A549 (cell line): Measurements from ENCODE around the gene ATP4A. TPM values are rescaled to one million over a fixed set of nuclear protein-coding genes. Genes with fewer than 3 reads are reported as not detected.

Experiments used
- ATAC-seq, 2 experiments: fragments of 200-7000 bp in 1 of 2; fragments of >200 bp in 1 of 2; cut with Nextera tagmentation in 1 of 2; cut with Tn5 transposase in 1 of 2; 3 replicates each; pipeline versions ENCODE4 v1.8.0 to v1.9.1; 2018 to 2020; ENCODE audit warnings: mild to moderate bottlenecking in 1 of 2, moderate library complexity in 1 of 2
- CTCF ChIA-PET: fragments of 300-600 bp; sonication (Branson Sonifier 250); formaldehyde crosslinking; extraction: SDS; loops from one replicate; lab custom pipeline; 2021; ENCODE audit warnings: antibody characterized with exemption, inconsistent platforms; lab: Yijun Ruan, JAX
- POLR2A ChIA-PET: fragments of 350-600 bp; formaldehyde crosslinking; extraction: SDS; loops from one replicate; lab custom pipeline; 2021; ENCODE audit warnings: antibody characterized with exemption, inconsistent platforms; lab: Yijun Ruan, JAX
- DNase-seq, 2 experiments: peaks; one replicate each; pipeline versions ENCODE4 v3.0.0 to v3.0.0-alpha.2; 2011 to 2016; ENCODE audit warnings: low read depth in 1 of 2, low spot score in 1 of 2
- FAIRE-seq: peaks from 2 replicates; lab custom pipeline; 2011; peaks lifted over from hg19 to GRCh38; lab: Jason Lieb, UNC
- H3K27ac ChIP-seq, 2 experiments: fragments of >200 bp; sonication (Bioruptor Twin); formaldehyde crosslinking; 3 replicates each; pipeline ENCODE4 v1.5.1; 2016 to 2017
- H3K4me1 ChIP-seq: fragments of >200 bp; sonication (Bioruptor Twin); formaldehyde crosslinking; 3 replicates; pipeline ENCODE4 v1.6.1; 2016
- H3K4me2 ChIP-seq: fragments of >200 bp; sonication (Bioruptor Twin); formaldehyde crosslinking; 3 replicates; pipeline ENCODE4 v1.6.1; 2016
- H3K4me3 ChIP-seq: fragments of >200 bp; sonication (Bioruptor Twin); formaldehyde crosslinking; 3 replicates; pipeline ENCODE4 v1.5.1; 2016
- H3K9me3 ChIP-seq: fragments of >200 bp; sonication (Bioruptor Twin); formaldehyde crosslinking; 3 replicates; pipeline ENCODE4 v1.6.1; 2016
- BCL3 ChIP-seq: fragments of >200 bp; sonication (Bioruptor Twin); formaldehyde crosslinking; IDR thresholded peaks from 3 replicates; pipeline ENCODE4 v1.6.1; 2016
- CBX2 ChIP-seq: fragments of 200-600 bp; sonication (generic); IDR thresholded peaks from 2 replicates; pipeline ENCODE4 v1.6.1; 2016; ENCODE audit warnings: low read depth, mild to moderate bottlenecking, borderline replicate concordance
- E2F6 ChIP-seq: IDR thresholded peaks from 2 replicates; pipeline ENCODE4 v1.6.1; 2012; ENCODE audit warnings: low read depth, borderline replicate concordance
- HOXB5 ChIP-seq: fragments of 250-450 bp; sonication (Bioruptor Pico); IDR thresholded peaks from 2 replicates; pipeline ENCODE4 v1.5.0; 2020; ENCODE audit warnings: mild to moderate bottlenecking, moderate library complexity
- JUN ChIP-seq, 2 experiments: fragments of >200 bp; sonication (Bioruptor Twin); formaldehyde crosslinking; IDR thresholded peaks; 2 replicates in 1 of 2; 3 replicates in 1 of 2; pipeline ENCODE4 v1.6.1; 2016 to 2017
- KDM5A ChIP-seq: fragments of 200-600 bp; sonication (generic); IDR thresholded peaks from 2 replicates; pipeline ENCODE4 v1.6.1; 2016; ENCODE audit warnings: antibody characterized with exemption, mild to moderate bottlenecking
- MYC ChIP-seq: IDR thresholded peaks from 2 replicates; pipeline ENCODE4 v1.6.1; 2012; ENCODE audit warnings: mild to moderate bottlenecking, inconsistent platforms, low read length, improper control_type of control experiment, borderline replicate concordance
- PHF8 ChIP-seq: fragments of 200-600 bp; sonication (generic); IDR thresholded peaks from 2 replicates; pipeline ENCODE4 v1.6.1; 2016; ENCODE audit warnings: low read depth, mild to moderate bottlenecking, antibody characterized with exemption, moderate library complexity, borderline replicate concordance
- POLR2A ChIP-seq: IDR thresholded peaks from 2 replicates; pipeline ENCODE4 v1.6.1; 2012; ENCODE audit warnings: mild to moderate bottlenecking, low read length
- RFX5 ChIP-seq: fragments of 450-650 bp; IDR thresholded peaks from 2 replicates; pipeline ENCODE4 v1.7.1; 2014; ENCODE audit warnings: antibody characterized with exemption, mild to moderate bottlenecking, moderate library complexity
- RNF2 ChIP-seq: fragments of 200-600 bp; sonication (generic); IDR thresholded peaks from 2 replicates; pipeline ENCODE4 v1.6.1; 2016; ENCODE audit warnings: low read depth, mild to moderate bottlenecking, antibody characterized with exemption, moderate library complexity, borderline replicate concordance
- ZFP36 ChIP-seq: fragments of 450-650 bp; IDR thresholded peaks from 2 replicates; pipeline ENCODE4 v1.6.1; 2014; ENCODE audit warnings: borderline replicate concordance; ENCODE audit not compliant: partially characterized antibody
- ZNF302 ChIP-seq: fragments of 250-450 bp; sonication (Bioruptor Pico); IDR thresholded peaks from 2 replicates; pipeline ENCODE4 v1.9.0; 2021; ENCODE audit warnings: inconsistent platforms, mild to moderate bottlenecking, moderate library complexity
- WGBS: methylation state at CpG from one replicate; pipeline ENCODE4 v1.1.6; 2017; ENCODE audit errors: missing lambda C conversion rate; 5-methylcytosine and 5-hydroxymethylcytosine counted together
- polyA plus RNA-seq, 4 experiments: library from polyadenylated mRNA; depleted of rRNA in 3 of 4; stranded (reverse); fragments of >200 nt; fragmentation: RNase III in 1 of 4; extraction: RNeasy Plus Mini Kit Qiagen cat#74134 plus additional on column Dnase treatment in 1 of 4; gene quantifications; 2 replicates in 3 of 4; 3 replicates in 1 of 4; pipeline ENCODE4 v1.2.3, GENCODE V29; 2011 to 2017
- TF ChIP-seq, protein P1 (sequence below): fragments of 250-450 bp; sonication (Bioruptor Pico); IDR thresholded peaks from 2 replicates; pipeline ENCODE4 v1.5.0; 2020; ENCODE audit warnings: low read depth, mild to moderate bottlenecking, moderate library complexity
- TF ChIP-seq, protein P2 (sequence below): fragments of >200 bp; sonication (Bioruptor Twin); formaldehyde crosslinking; IDR thresholded peaks from 2 replicates; pipeline ENCODE4 v1.6.1; 2016
- TF ChIP-seq, protein P3 (sequence below): fragments of >200 bp; sonication (Bioruptor Twin); formaldehyde crosslinking; IDR thresholded peaks from 3 replicates; pipeline ENCODE4 v1.5.1; 2016

ATP4A gene
- polyA plus RNA-seq, 2 of the 4 experiments (the other 2 are of a cell fraction) = not detected

DNA sequence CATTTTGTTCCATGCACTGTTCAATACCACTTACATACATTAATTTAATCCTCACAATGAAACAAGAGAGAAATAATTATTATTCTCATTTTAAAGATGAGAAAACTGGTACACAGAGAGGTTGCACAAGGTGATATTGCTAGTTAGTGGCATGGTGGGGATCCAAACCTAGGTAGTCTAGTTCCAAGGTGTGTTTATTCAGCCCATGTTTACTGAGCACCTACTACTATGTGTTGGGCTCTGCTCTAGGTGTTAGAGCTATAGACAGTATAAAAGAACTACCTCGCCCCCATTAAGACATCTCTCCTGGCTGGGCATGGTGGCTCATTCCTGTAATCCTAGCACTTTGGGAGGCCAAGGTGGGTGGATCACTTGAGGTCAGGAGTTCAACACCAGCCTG lies 19.3 kb upstream of the ATP4A start (continued):
- no peak for TF ChIP-seq RFX5

GRCh38 chr19:35578707-35579106 lies 15.2 kb upstream of the ATP4A start:
- POLR2A ChIA-PET = no interaction called here
- WGBS = 27% methylated on average over 7 of the region's 7 CpGs
- FAIRE-seq (peak; percentile 65), ATAC-seq (no peak), DNase-seq (no peak)
- H3K9me3 ChIP-seq = peaks cover 65% of the 10 kb centered on the region
- no peak overlapping the region for H3K27ac ChIP-seq
- no peak overlapping the region for H3K4me3 ChIP-seq
- H3K4me1 ChIP-seq = no peaks in the 10 kb centered on the region
- TF ChIP-seq, protein P1, sequence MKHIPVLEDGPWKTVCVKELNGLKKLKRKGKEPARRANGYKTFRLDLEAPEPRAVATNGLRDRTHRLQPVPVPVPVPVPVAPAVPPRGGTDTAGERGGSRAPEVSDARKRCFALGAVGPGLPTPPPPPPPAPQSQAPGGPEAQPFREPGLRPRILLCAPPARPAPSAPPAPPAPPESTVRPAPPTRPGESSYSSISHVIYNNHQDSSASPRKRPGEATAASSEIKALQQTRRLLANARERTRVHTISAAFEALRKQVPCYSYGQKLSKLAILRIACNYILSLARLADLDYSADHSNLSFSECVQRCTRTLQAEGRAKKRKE = no peak
- TF ChIP-seq RNF2 = no peak
- no peak for TF ChIP-seq E2F6
- peak; percentile 52; the same call in 1 of the 2 replicates for TF ChIP-seq HOXB5 (CRISPR knock-in tag)
- CTCF ChIA-PET = interaction anchor here (1.0 to 3.1 kb wide), 8 partner anchors 9 to 68 kb away, joined by 3 to 16 read pairs (median 4); partner anchors contain the start of gene HAUS5
- no peak overlapping the region for H3K4me2 ChIP-seq

GRCh38 chr19:35577918-35578317 lies 14.5 kb upstream of the ATP4A start:
- peaks cover 67% of the 10 kb centered on the region for H3K9me3 ChIP-seq
- no peaks in the 10 kb centered on the region for H3K4me1 ChIP-seq
- DNase-seq (no peak), ATAC-seq (no peak), FAIRE-seq (no peak)
- TF ChIP-seq E2F6 = no peak
- WGBS = 4% methylated on average over 1 of the region's 1 CpG
- H3K4me2 ChIP-seq = no peak overlapping the region
- POLR2A ChIA-PET = no interaction called here
- CTCF ChIA-PET = interaction anchor here (1.1 to 2.0 kb wide), 3 partner anchors 22 to 35 kb away, joined by 4 to 16 read pairs (median 4); partner anchors contain the start of gene HAUS5
- no peak overlapping the region for H3K27ac ChIP-seq
- no peak overlapping the region for H3K4me3 ChIP-seq

GRCh38 chr19:35571406-35571965 lies 8.0 kb upstream of the ATP4A start:
- TF ChIP-seq PHF8 (no peak), KDM5A (no peak), ZFP36 (no peak), POLR2A (no peak), E2F6 (no peak), JUN (IDR thresholded peaks at IDR 0.05) (no peak), ZNF302 (no peak), BCL3 (no peak), CBX2 (no peak), MYC (no peak)
- TF ChIP-seq, protein P2, sequence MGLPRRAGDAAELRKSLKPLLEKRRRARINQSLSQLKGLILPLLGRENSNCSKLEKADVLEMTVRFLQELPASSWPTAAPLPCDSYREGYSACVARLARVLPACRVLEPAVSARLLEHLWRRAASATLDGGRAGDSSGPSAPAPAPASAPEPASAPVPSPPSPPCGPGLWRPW = no peak
- TF ChIP-seq, protein P1 = no peak
- TF ChIP-seq, protein P3, sequence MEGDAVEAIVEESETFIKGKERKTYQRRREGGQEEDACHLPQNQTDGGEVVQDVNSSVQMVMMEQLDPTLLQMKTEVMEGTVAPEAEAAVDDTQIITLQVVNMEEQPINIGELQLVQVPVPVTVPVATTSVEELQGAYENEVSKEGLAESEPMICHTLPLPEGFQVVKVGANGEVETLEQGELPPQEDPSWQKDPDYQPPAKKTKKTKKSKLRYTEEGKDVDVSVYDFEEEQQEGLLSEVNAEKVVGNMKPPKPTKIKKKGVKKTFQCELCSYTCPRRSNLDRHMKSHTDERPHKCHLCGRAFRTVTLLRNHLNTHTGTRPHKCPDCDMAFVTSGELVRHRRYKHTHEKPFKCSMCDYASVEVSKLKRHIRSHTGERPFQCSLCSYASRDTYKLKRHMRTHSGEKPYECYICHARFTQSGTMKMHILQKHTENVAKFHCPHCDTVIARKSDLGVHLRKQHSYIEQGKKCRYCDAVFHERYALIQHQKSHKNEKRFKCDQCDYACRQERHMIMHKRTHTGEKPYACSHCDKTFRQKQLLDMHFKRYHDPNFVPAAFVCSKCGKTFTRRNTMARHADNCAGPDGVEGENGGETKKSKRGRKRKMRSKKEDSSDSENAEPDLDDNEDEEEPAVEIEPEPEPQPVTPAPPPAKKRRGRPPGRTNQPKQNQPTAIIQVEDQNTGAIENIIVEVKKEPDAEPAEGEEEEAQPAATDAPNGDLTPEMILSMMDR = no peak
- DNase-seq = no peak
- no peak overlapping the region for H3K27ac ChIP-seq
- no peaks in the 10 kb centered on the region for H3K4me1 ChIP-seq
- no peak overlapping the region for H3K4me3 ChIP-seq
- FAIRE-seq = no peak
- ATAC-seq = no peak
- CTCF ChIA-PET = interaction anchor here (0.7 to 2.3 kb wide), 4 partner anchors 13 to 260 kb away, joined by 3 to 10 read pairs (median 4); no protein-coding TSS in a partner anchor
- POLR2A ChIA-PET = no interaction called here
- H3K9me3 ChIP-seq = peaks cover 22% of the 10 kb centered on the region
- H3K4me2 ChIP-seq = no peak overlapping the region
- 12% methylated on average over 1 of the region's 1 CpG for WGBS
